Uterus (tissue), 2 donors: Measurements from ENCODE around the gene PAGR1.

Source experiments
- CTCF ChIP-seq, 4 experiments: fragments of 200-600 bp in 2 of 4; fragments of 450-650 bp in 2 of 4; sonication (generic) in 2 of 4; IDR thresholded peaks; one replicate each; pipeline ENCODE4 v1.5.1; 2016 to 2019; ENCODE audit warnings: antibody characterized with exemption in 4 of 4, mild to moderate bottlenecking in 2 of 4, moderate library complexity in 1 of 4
- POLR2A ChIP-seq, 2 donors: fragments of 450-650 bp; IDR thresholded peaks; one replicate each; pipeline ENCODE4 v1.6.1; 2016; ENCODE audit warnings: antibody characterized with exemption in 2 of 2, mild to moderate bottlenecking in 1 of 2, moderate library complexity in 1 of 2

DNA sequence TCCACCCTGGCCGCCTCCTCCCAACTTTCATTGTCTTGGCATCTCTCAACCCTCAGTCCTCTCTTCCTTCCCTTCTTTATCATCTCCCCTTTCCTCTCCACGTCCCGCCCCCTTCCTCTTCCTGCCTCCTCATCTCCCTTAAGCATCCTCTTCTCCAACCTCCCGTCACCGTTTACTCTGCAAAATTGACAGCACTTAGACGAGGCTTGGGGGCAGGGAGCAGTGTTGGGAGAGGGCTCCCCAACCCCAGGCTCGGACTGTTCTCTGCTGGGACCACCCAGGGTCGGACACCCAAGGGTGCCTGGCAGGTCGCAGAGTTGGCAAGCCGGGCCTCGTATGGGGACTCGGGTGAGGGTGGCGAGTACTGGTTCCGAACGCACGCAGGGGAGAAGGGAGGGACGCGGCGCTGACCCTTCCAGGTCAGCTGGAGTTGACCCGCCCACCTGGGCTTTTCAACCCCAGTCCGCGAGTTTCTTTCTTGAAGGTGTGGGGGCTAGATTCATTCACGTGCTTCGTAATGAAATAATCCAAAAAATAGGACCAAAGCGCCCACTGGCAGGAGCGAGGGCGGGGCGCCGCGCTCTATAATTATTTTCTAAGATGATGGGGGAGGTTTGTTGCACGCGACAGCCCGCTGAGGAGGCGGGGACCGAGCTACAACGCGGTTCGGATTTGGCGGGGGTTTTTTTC lies 775 bp upstream of the PAGR1 start:
- TF ChIP-seq CTCF (IDR thresholded peaks at IDR 0.05) (no peak), POLR2A (IDR thresholded peaks at IDR 0.05) (no peak)
